ENCODE data around the gene FAM47E. TPM values are rescaled to one million over a fixed set of nuclear protein-coding genes. Genes with fewer than 3 reads are reported as not detected.

Gene FAM47E
- total and polyA plus RNA-seq, 2 of the 13 experiments (the other 11 are each of a cell fraction or from before 2014, with no cell fraction given) = 0.33 to 0.66 TPM

DNA sequence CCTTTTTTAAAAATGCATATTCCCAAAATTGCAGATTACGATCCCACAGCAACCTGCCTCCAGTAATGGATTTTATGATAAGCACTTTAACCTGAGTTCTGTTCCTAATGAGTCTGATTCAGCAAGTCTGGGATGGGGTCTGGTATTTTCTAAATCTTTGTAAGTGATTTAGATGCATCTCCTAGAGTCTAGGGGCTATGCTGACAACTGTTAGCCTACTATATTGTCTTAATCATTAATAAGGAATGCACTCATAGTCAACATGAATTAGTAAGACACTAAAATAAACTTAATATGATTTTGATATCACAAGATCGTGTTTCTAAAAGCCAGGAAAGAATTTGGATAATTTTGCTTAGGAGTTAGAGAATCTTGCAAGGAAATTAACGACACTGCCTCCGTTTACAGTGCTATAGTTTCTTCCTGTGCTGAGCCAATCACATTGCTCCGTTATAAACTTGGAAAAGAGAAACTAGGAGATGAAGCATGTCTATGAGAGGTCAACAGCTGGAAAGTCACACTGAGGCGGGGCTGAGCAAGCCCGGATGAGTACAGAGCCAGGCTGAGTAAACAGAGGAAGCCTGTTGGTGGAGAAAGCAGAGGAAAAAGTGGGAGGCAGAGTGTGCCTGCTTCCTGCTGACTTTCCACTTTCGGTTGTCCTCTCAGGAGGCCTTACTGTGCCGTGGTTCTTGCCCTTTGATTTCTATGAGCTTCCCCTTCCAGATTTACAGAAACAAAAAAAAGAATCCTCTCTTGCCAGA is 43.3 kb upstream of the FAM47E start (continued):
- TF ChIP-seq, protein P1, sequence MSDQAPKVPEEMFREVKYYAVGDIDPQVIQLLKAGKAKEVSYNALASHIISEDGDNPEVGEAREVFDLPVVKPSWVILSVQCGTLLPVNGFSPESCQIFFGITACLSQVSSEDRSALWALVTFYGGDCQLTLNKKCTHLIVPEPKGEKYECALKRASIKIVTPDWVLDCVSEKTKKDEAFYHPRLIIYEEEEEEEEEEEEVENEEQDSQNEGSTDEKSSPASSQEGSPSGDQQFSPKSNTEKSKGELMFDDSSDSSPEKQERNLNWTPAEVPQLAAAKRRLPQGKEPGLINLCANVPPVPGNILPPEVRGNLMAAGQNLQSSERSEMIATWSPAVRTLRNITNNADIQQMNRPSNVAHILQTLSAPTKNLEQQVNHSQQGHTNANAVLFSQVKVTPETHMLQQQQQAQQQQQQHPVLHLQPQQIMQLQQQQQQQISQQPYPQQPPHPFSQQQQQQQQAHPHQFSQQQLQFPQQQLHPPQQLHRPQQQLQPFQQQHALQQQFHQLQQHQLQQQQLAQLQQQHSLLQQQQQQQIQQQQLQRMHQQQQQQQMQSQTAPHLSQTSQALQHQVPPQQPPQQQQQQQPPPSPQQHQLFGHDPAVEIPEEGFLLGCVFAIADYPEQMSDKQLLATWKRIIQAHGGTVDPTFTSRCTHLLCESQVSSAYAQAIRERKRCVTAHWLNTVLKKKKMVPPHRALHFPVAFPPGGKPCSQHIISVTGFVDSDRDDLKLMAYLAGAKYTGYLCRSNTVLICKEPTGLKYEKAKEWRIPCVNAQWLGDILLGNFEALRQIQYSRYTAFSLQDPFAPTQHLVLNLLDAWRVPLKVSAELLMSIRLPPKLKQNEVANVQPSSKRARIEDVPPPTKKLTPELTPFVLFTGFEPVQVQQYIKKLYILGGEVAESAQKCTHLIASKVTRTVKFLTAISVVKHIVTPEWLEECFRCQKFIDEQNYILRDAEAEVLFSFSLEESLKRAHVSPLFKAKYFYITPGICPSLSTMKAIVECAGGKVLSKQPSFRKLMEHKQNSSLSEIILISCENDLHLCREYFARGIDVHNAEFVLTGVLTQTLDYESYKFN (CRISPR knock-in tag; conservative IDR thresholded peaks at IDR 0.05) = peak; percentile 72
- TF ChIP-seq KLF16 (CRISPR knock-in tag; IDR thresholded peaks at IDR 0.05) = no peak
- TF ChIP-seq ZNF773 (CRISPR knock-in tag; IDR thresholded peaks at IDR 0.05; ENCODE audit: borderline replicate concordance) = no peak
- TF ChIP-seq ARID5B (CRISPR knock-in tag; IDR thresholded peaks at IDR 0.05) = peak; percentile 86
- peak; percentile 55; the same call in 1 of the 2 replicates for TF ChIP-seq YEATS4 (CRISPR knock-in tag; IDR thresholded peaks at IDR 0.05; ENCODE audit: borderline replicate concordance)
- no peak for TF ChIP-seq ZNF382 (CRISPR knock-in tag; IDR thresholded peaks at IDR 0.05; ENCODE audit: borderline replicate concordance)
- no peak for TF ChIP-seq HCFC1 (IDR thresholded peaks at IDR 0.05; ENCODE audit: low read depth, low read length)
- TF ChIP-seq EZH2 (conservative IDR thresholded peaks at IDR 0.05; ENCODE audit: low read depth, low read length) = no peak
- TF ChIP-seq ZBTB7B (CRISPR knock-in tag; IDR thresholded peaks at IDR 0.05) = no peak
- TF ChIP-seq TMF1 (CRISPR knock-in tag; IDR thresholded peaks at IDR 0.05; ENCODE audit: low read depth) = no peak
- TF ChIP-seq SNRNP70 (IDR thresholded peaks at IDR 0.05; ENCODE audit: low read depth, low read length) = no peak
- no peak for TF ChIP-seq MAZ (IDR thresholded peaks at IDR 0.05; ENCODE audit: borderline replicate concordance, low read depth, low read length)
- 0 out of 2 replicates have a peak, but pooled peaks have one; percentile 26 for TF ChIP-seq MAZ (CRISPR knock-in tag; IDR thresholded peaks at IDR 0.05; ENCODE audit: low read depth)
- TF ChIP-seq HOXA7 (CRISPR knock-in tag; IDR thresholded peaks at IDR 0.05) = no peak
- no peak for TF ChIP-seq ZNF766 (CRISPR knock-in tag; IDR thresholded peaks at IDR 0.05; ENCODE audit: borderline replicate concordance)
- no peak for TF ChIP-seq NFE2L1 (CRISPR knock-in tag; IDR thresholded peaks at IDR 0.05; ENCODE audit: borderline replicate concordance)
- peak; percentile 53; the same call in 1 of the 2 replicates for TF ChIP-seq ZNF12 (CRISPR knock-in tag; IDR thresholded peaks at IDR 0.05)
- TF ChIP-seq, protein P2, sequence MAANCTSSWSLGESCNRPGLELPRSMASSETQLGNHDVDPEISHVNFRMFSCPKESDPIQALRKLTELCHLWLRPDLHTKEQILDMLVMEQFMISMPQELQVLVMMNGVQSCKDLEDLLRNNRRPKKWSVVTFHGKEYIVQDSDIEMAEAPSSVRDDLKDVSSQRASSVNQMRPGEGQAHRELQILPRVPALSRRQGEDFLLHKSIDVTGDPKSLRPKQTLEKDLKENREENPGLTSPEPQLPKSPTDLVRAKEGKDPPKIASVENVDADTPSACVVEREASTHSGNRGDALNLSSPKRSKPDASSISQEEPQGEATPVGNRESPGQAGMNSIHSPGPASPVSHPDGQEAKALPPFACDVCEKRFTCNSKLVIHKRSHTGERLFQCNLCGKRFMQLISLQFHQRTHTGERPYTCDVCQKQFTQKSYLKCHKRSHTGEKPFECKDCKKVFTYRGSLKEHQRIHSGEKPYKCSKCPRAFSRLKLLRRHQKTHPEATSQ (CRISPR knock-in tag; IDR thresholded peaks at IDR 0.05; ENCODE audit: borderline replicate concordance) = no peak; the same call in 1 of the 2 replicates
- TF ChIP-seq MATR3 (CRISPR knock-in tag; IDR thresholded peaks at IDR 0.05) = no peak
- no peak for TF ChIP-seq SUZ12 (IDR thresholded peaks at IDR 0.05; ENCODE audit: low read depth, low read length)
- 0 out of 2 replicates have a peak, but pooled peaks have one; percentile 44 for TF ChIP-seq KAT7 (CRISPR knock-in tag; IDR thresholded peaks at IDR 0.05; ENCODE audit: borderline replicate concordance)
